Activated T-helper 1 cell treated with anti-CD3 and anti-CD28 coated beads, Interleukin-2, amount 50 U/mL, for 16 hours (primary cell): ENCODE data around the gene SEMA4C.
A peak's percentile ranks its signal among the peaks of the same experiment; 100 is the strongest.
"Not testable (repeated sequence)": the region's sequence is repeated elsewhere in the genome, so short reads cannot be mapped to it uniquely, and the experiment has no call there.

Source experiments
- DNase-seq, 2 donors: peaks; one replicate each; pipeline ENCODE4 v3.0.0-alpha.2; 2020; ENCODE audit warnings: low read depth in 1 of 2, low spot score in 1 of 2

SEMA4C gene

DNA sequence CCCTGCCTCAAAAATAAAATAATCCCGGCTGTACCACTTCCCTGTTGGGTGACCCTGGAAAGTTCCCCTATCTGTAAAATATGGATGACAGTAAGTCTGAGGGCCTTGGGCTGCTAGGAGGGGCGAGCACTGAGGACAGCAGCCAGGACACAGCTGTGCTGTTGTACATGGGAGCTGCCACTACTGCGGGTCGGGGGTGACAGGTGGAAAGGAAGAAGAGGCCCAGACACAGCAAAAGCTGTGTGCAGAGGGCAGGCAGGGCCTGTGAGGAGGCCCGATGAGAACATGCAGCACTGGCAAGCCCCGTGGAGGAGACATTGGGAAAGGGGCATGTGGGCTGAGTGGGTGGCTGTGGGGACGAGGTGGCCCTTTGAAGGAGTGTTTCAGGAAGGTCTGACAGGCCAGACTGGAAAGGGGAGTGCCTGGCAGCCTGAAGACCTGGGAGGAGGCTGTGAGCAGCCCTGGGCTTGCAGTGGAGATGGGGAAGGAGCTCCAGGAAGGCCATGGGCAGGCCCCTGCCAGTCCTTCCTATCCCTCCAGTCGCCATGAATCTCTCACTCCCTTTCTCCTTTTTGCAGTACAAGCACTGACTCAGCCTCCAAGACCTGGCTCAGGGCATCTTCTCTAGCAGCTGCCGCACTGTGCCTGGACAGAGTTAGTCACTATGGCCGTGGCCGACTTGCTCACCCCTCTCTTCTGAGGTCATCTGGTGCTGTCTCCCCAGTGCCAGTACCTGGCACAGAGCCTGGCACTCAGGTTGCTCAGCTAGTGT, 28.9 kb upstream of the SEMA4C start:
- no peak for DNase-seq

GRCh38 chr2:96898135-96898505, 28.2 kb upstream of the SEMA4C start:
- no peak for DNase-seq

DNA sequence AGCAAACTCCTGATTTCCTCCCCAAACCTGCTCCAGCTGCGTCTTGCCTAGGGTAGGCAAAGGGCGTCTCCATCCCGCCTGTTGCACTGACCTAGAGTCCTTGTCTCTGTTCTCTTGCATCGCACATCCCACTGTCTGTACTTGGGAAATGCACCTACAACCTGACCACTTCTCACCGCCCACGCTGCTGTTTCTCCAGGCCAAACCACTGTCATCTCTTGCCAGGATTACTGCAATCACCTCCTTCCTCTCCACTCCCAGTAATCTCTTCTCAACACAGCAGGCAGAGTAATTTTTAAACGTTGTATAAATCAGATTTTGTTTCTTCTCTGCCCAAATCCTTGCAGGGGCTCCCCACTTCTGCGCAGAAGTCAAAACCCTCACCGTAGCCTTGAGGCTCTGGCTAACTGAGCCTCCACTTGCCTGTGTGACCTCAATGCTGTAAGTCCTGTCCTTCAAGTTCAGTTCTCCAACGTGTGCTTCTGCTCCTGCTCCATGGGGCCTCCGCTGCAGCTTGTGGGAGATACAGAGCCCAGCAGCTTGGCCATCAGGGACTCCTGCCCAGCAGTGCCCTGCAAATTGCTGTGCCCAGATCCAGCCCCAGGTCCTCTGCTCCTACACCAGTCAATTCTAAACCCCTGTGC, 27.7 kb upstream of the SEMA4C start:
- no peak for DNase-seq

GRCh38 chr2:96895746-96896651, 26.1 kb upstream of the SEMA4C start:
- DNase-seq: no peak

GRCh38 chr2:96895032-96895745, 25.3 kb upstream of the SEMA4C start:
- DNase-seq: no peak

- DNase-seq: no peak
These were observed 24.3 kb upstream of the SEMA4C start for GRCh38 chr2:96894151-96894531.

DNA sequence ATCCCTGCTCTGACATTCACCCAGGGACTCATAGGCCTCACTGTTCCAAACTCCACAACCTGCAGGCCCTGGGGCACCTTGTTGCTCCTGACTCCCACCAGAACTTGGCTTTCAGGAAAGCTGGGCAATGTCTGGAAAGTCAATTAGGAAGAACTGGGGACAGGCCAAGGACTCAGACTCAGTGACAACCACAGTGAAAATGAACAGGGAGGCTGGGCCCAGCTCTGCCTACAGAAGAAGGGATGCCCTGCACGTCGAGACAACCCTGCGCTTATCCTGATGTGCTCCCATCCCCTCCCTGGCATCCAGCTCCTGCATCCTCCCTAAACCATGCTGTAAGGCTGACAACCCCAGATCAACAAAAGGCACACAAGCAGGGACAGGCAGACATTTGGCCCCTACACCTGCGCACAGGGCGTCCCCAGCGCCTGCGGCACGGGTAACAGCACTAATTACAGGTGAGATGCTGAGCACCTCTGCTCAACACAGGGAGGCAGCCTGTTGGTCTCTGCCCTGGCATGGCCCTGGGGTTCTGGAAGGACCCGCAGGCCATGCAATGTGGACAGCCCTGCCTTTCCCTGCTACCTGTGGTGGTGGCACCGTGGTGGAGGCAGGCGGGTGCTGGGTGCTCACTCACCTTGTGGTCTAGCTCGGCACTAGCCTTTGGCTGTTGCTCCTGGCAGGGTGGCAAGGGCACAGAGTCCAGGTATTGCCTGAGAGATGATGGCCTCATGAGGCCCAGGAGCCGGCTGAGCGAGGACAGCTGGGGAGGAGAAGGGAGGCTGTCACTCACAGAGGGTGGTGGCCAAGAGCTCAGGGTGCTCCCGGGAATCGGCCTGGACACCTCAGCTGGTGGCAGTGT, 23.6 kb upstream of the SEMA4C start:
- no peak for DNase-seq

GRCh38 chr2:96891591-96892333, 21.9 kb upstream of the SEMA4C start:
- peak in 1 of 2 donors; percentile 34 for DNase-seq

- no peak for DNase-seq
These were observed 21.0 kb upstream of the SEMA4C start for GRCh38 chr2:96890726-96891385.

DNA sequence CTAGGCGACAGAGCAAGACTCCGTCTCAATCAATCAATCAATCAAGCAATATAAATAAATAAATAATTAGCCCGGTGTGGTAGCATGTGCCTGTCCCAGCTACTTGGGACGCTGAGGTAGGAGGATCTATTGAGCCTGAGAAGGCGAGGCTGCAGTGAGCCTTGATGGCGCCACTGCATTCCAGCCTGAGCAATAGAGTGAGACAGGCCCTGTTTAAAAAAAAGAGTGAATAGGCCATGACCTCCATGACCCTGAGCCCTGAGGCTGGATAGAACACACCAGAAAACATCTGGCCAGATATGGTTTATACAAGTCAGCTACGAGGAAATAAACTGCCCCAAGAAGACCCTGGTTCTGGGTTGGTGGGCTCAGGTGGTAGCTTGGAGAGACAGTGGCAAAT, 20.4 kb upstream of the SEMA4C start:
- no peak for DNase-seq

- DNase-seq: not testable (repeated sequence)
These were observed 19.6 kb upstream of the SEMA4C start for GRCh38 chr2:96889502-96889901.

DNA sequence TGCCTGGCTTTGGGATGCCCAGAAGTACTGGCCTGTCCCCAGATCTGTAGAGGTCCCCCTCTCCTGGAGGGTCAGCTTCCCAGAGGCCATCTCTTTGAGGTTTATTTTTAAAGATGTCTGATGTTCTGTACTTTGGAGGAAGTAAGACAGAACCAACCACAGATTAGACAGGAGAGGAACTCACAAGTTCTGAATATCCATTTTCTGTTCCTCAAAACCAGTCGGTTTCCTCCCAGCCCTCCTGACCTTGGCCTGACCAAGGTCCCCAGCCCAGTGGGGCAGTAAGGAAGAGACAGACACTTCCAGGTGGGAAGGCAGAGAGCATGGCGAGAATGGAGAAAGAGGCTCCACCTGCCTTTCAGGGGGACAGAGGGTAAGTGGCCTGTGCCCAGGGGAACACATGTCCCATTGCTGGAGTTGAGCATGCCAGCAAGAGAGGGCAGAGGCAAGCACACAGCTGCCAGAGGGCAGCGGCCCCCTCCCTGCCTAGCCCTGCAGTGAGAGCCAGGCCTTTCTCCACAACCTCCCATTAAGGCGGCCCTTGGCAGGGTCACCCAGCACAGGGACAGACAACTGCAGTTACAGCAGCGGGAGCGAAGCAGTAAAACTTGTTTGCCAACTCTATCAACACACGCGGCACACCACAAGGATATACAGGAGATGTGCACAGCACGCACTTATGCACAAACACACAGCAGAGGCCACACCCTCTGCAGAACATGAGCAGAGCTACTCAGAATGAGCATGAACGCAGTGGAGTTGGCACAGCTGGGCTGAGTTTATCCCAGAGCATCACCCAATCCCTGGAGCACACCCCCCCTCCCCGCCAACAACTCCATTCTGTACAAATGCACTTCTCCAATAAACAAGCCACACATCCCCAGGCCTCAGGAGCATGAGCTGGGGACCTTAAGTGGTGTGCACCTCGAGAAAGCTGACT, 18.5 kb upstream of the SEMA4C start:
- DNase-seq: no peak

GRCh38 chr2:96887493-96888012, 17.7 kb upstream of the SEMA4C start:
- DNase-seq: no peak

GRCh38 chr2:96885432-96886347, 15.8 kb upstream of the SEMA4C start:
- no peak for DNase-seq

DNA sequence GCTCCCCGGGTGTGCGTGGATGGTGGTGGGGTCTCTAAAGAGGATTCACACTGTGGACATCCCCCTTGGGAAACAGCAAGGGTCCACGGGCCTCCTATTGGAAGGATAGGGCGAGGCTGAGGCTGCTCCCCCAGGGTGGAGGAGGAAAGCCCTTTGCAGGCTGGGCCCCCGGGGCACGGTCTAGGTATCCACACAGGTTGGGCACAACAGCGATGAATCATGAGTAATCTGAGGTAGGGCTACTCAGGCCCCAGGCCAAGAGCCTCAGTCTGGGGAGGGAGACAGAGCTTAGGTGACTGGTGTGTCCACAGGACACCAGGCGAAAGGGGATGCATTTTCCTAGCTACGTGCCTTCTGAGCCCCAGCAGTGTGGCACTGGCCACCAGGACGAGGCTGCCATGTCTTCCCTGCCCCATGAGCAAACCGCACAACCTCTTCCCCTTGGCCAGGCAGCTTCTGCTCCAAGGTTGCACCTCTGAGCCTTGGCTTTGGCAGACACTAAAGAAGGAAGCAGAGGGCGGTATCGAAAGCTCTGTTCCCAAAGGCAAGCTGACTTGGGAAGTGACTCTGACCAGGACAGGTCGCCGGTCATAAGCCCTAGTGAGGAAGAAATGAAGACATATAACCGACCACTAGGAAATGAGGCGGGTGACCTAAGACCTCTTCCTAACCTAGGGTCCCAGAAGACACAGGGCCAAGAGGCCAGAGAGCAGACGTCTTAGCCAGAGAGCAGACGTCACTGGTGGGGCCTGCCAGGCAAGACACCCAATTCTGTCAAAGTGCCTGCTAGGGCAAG, 14.6 kb upstream of the SEMA4C start:
- no peak for DNase-seq

DNA sequence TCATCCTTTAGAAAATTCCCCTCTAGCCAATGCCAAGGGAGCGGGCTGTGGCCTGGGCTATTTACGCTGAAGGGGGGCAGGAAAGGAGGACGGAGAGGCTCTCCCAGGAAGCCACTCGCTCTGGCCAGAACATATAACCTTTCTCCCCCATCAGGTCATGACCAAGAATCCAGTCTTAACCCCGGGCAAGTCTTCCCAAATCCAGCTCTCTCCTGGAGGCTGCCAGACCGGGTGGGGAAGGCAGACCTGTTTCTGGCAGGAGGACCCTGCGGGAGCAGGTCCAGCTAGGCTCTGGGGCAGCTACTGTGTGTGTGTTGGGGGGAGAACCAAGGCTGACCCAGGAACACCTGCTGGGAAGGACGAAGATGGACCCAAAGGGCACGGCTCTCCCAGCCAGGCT, 13.4 kb upstream of the SEMA4C start:
- no peak for DNase-seq
